Measurements from ENCODE around the gene KCNC2.

DNA sequence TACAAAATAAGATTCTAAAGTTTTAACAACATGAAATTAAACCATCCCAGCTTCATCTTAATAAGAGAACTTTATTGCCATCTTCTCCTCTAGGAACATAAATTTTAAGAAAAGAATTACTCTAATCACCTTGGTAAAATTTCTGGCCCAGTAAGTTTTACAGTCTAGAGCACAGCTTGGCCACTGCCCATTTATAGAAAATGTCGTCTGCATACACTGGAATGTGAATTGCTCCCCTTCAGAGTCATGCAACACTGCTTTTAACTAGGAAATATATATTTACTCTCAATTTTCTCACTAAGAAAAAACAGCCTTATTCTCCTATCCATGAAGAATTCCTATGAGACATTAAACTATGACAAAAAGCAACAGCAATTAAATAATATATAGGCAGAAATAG lies 48.2 kb downstream of the KCNC2 start:
- TF ChIP-seq, protein P1, sequence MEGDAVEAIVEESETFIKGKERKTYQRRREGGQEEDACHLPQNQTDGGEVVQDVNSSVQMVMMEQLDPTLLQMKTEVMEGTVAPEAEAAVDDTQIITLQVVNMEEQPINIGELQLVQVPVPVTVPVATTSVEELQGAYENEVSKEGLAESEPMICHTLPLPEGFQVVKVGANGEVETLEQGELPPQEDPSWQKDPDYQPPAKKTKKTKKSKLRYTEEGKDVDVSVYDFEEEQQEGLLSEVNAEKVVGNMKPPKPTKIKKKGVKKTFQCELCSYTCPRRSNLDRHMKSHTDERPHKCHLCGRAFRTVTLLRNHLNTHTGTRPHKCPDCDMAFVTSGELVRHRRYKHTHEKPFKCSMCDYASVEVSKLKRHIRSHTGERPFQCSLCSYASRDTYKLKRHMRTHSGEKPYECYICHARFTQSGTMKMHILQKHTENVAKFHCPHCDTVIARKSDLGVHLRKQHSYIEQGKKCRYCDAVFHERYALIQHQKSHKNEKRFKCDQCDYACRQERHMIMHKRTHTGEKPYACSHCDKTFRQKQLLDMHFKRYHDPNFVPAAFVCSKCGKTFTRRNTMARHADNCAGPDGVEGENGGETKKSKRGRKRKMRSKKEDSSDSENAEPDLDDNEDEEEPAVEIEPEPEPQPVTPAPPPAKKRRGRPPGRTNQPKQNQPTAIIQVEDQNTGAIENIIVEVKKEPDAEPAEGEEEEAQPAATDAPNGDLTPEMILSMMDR (IDR thresholded peaks at IDR 0.05), result no peak
- TF ChIP-seq POLR2A (IDR thresholded peaks at IDR 0.05), result no peak

All from prostate gland (tissue), 2 donors.